ENCODE data around the gene SSPN.

Gene SSPN

DNA sequence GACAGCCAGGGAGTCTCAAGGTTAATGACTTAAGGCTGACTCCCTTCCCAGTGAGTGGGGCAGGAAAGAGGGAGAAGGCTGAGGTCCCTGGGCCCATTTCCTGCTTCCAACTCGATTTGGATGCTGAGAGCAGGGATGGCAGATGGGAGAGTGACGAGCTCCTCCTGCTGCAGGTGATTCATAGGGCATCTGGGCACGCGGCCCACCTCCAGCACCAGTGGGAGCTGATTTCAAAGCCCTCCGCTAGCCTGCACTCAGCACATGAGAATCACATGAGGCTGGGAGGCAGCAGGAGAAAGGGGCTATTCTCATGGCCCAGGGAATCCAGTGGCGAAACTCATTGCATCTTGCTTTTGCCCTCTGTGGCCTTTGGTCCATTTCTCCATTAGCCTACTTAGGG is 90.8 kb downstream of the SSPN start:
- H3K4me1 ChIP-seq (ENCODE audit: control insufficient read depth, insufficient read depth, low read length) = no peaks in the 10 kb centered on the region
- H3K4me3 ChIP-seq (ENCODE audit: low read depth, low read length) = no peak overlapping the region
- H3K9ac ChIP-seq (ENCODE audit: low read length) = no peak overlapping the region

DNA sequence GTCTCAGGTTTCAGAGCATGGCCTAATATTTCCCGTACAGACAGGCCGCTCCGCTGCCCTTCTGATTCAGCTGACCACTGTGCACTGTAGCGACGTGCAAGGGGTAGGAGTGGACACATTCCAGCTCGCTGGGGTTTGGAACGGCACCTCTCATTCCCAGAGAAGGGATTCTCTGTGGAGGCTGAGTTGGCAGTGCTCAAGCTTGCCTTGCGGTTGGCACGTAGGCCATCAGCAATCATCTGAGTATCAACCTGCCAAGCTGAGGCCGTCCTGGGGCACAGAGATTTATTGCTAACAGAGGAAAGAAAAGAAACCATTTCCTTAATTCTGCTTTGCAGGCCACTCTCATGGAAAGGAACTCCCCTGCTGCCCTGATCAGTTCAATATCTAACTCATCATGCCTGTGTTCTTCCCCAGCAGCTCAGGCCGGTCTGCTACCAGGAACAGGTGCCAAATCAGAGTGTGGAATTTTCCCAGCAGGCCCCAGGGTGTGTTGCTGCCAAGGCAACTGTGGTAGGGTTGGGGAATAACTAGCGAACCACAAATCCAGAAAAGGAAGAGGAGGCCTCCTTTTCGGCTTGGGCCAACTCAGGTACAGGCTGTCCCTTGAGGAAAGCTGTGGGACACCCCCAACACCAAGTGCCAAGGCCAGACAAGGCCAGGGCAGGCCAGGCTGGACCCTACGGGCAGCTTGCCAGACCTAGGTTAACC is 92.5 kb downstream of the SSPN start:
- Histone ChIP-seq H3K9me3 (ENCODE audit: control insufficient read depth, insufficient read depth, low read depth, low read length) (no peaks in the 10 kb centered on the region), H3K27ac (ENCODE audit: low read depth, low read length) (no peak overlapping the region), H3K4me3 (ENCODE audit: low read depth, low read length) (no peak overlapping the region), H3K4me1 (ENCODE audit: control insufficient read depth, insufficient read depth, low read length) (no peaks in the 10 kb centered on the region), H3K27me3 (ENCODE audit: control insufficient read depth, insufficient read depth, low read length) (no peaks in the 10 kb centered on the region), H3K9ac (ENCODE audit: low read length) (no peak overlapping the region), H3K36me3 (ENCODE audit: control insufficient read depth, insufficient read depth, low read length) (no peaks in the 10 kb centered on the region)

More for the DNA sequence above, 90.8 kb downstream of the SSPN start:
- Histone ChIP-seq H3K27ac (ENCODE audit: low read depth, low read length) (no peak overlapping the region), H3K36me3 (ENCODE audit: control insufficient read depth, insufficient read depth, low read length) (no peaks in the 10 kb centered on the region), H3K9me3 (ENCODE audit: control insufficient read depth, insufficient read depth, low read depth, low read length) (no peaks in the 10 kb centered on the region), H3K27me3 (ENCODE audit: control insufficient read depth, insufficient read depth, low read length) (no peaks in the 10 kb centered on the region)

DNA sequence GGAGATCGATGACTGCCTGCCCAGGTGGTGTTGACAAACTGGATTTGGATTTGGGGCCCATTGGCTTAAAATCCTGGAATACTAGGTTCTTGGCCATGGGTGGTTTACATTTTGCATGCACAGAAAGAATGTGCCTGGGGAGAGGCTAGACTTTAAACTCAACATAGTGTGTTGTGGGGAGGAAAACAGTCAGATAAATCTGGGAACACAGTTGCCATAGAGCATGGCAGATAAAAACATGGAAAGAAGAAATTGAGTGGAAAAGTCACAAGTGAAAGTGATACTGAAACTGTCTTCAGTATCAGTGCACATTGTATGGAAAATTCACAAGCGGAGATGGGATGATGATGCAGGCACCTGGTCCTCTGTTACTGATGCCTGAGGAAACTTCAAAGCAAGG is 95.2 kb downstream of the SSPN start:
- H3K36me3 ChIP-seq (ENCODE audit: control insufficient read depth, insufficient read depth, low read length) = no peaks in the 10 kb centered on the region
- no peak overlapping the region for H3K27ac ChIP-seq (ENCODE audit: low read depth, low read length)
- no peaks in the 10 kb centered on the region for H3K9me3 ChIP-seq (ENCODE audit: control insufficient read depth, insufficient read depth, low read depth, low read length)
- no peak overlapping the region for H3K9ac ChIP-seq (ENCODE audit: low read length)
- no peaks in the 10 kb centered on the region for H3K4me1 ChIP-seq (ENCODE audit: control insufficient read depth, insufficient read depth, low read length)
- no peaks in the 10 kb centered on the region for H3K27me3 ChIP-seq (ENCODE audit: control insufficient read depth, insufficient read depth, low read length)
- H3K4me3 ChIP-seq (ENCODE audit: low read depth, low read length) = no peak overlapping the region

DNA sequence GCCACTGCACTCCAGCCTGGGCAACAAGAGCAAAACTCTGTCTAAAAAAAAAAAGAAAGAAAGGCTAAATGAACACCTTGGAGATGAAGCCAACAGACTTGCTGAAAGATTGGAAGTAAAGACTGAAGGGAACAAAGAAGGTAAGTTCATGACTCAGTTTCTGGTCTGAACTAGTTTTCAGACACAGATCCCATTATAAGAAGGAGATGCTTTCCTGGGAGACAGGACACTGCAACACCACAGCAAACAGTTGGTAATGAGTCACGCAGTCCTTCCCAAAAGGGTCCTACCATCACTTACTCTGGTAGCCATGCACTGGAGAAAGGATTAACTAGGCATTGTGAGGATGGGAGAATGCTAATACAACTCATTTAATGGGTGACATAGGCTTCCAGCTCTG is 97.2 kb downstream of the SSPN start:
- Histone ChIP-seq H3K9me3 (ENCODE audit: control insufficient read depth, insufficient read depth, low read depth, low read length) (no peaks in the 10 kb centered on the region), H3K4me3 (ENCODE audit: low read depth, low read length) (no peak overlapping the region), H3K36me3 (ENCODE audit: control insufficient read depth, insufficient read depth, low read length) (no peaks in the 10 kb centered on the region), H3K9ac (ENCODE audit: low read length) (no peak overlapping the region), H3K4me1 (ENCODE audit: control insufficient read depth, insufficient read depth, low read length) (no peaks in the 10 kb centered on the region), H3K27me3 (ENCODE audit: control insufficient read depth, insufficient read depth, low read length) (no peaks in the 10 kb centered on the region), H3K27ac (ENCODE audit: low read depth, low read length) (no peak overlapping the region)

DNA sequence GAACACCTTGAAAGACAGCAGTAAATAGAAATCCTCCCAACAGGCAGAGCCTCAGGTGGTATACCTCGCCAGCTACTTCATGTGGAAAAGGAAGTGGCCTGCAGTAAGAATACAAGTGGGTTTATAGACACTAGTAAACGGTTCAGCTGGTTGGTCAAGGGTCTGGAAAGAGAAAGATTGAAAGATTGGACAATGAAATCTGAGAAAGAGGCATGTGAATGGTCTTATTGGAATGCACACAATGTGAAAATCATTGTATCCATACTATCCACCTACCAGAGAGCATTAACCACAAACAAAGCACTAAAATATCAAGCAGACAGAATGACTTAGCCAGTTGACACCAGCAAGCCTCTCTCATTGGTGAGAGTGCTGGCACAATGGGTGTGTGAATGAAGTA is 98.2 kb downstream of the SSPN start:
- Histone ChIP-seq H3K4me3 (ENCODE audit: low read depth, low read length) (no peak overlapping the region), H3K9me3 (ENCODE audit: control insufficient read depth, insufficient read depth, low read depth, low read length) (no peaks in the 10 kb centered on the region), H3K27me3 (ENCODE audit: control insufficient read depth, insufficient read depth, low read length) (no peaks in the 10 kb centered on the region), H3K27ac (ENCODE audit: low read depth, low read length) (no peak overlapping the region), H3K9ac (ENCODE audit: low read length) (no peak overlapping the region), H3K36me3 (ENCODE audit: control insufficient read depth, insufficient read depth, low read length) (no peaks in the 10 kb centered on the region), H3K4me1 (ENCODE audit: control insufficient read depth, insufficient read depth, low read length) (no peaks in the 10 kb centered on the region)

DNA sequence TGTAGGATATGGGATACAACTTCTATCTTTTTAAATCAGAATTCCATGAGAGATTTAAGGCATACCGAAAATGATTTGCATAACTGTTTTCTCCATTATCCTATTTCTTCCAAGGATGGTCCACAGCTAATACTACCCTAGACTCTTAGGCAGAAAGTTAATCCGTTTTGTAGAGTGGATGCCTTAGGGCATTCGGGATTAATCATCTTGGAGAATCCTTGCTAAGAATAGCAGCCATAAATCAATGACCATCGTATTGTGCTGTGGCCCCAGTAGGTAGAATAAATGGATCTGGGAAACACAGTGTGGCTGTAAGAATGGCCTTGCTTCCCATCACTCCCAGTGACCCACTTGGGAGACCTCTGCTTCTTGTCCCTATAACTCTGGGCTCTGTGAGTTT is 99.6 kb downstream of the SSPN start:
- Histone ChIP-seq H3K9ac (ENCODE audit: low read length) (no peak overlapping the region), H3K9me3 (ENCODE audit: control insufficient read depth, insufficient read depth, low read depth, low read length) (no peaks in the 10 kb centered on the region), H3K27me3 (ENCODE audit: control insufficient read depth, insufficient read depth, low read length) (no peaks in the 10 kb centered on the region), H3K36me3 (ENCODE audit: control insufficient read depth, insufficient read depth, low read length) (no peaks in the 10 kb centered on the region), H3K4me1 (ENCODE audit: control insufficient read depth, insufficient read depth, low read length) (no peaks in the 10 kb centered on the region), H3K4me3 (ENCODE audit: low read depth, low read length) (no peak overlapping the region), H3K27ac (ENCODE audit: low read depth, low read length) (no peak overlapping the region)

DNA sequence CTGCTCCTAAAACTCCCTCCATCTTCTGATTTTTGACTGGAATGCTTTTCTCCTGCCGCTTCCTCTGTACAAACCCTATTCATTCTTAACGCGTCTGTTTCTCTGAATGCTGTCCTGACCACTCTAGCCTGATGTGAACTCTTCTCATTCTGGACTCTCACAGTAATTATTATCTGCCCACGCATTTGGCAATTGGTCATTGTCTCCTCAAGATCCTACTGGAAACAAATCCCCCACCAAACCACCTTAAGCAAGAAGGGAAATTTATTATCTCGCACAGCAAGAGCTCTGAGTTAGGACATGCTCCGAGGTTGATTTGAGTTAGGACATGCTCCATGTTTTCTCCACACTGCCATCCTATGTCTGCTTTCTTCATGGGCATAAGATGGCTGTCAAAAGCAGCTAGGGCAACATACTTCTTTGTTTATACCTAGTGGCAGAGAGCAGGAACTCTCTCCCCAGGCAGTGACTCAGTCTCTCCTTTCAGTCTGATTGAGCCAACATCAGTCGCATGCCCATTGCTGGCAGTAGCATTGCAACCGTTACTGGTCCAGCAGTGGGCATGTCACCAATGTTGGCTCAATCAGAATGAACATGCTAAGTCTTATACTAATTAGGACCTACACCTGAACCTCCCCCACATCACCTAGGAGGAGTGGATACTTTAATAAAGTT is 102.2 kb downstream of the SSPN start:
- no peaks in the 10 kb centered on the region for H3K36me3 ChIP-seq (ENCODE audit: control insufficient read depth, insufficient read depth, low read length)
- no peaks in the 10 kb centered on the region for H3K9me3 ChIP-seq (ENCODE audit: control insufficient read depth, insufficient read depth, low read depth, low read length)
- no peak overlapping the region for H3K9ac ChIP-seq (ENCODE audit: low read length)
- H3K27me3 ChIP-seq (ENCODE audit: control insufficient read depth, insufficient read depth, low read length) = no peaks in the 10 kb centered on the region
- H3K27ac ChIP-seq (ENCODE audit: low read depth, low read length) = no peak overlapping the region
- H3K4me1 ChIP-seq (ENCODE audit: control insufficient read depth, insufficient read depth, low read length) = no peaks in the 10 kb centered on the region
- no peak overlapping the region for H3K4me3 ChIP-seq (ENCODE audit: low read depth, low read length)

DNA sequence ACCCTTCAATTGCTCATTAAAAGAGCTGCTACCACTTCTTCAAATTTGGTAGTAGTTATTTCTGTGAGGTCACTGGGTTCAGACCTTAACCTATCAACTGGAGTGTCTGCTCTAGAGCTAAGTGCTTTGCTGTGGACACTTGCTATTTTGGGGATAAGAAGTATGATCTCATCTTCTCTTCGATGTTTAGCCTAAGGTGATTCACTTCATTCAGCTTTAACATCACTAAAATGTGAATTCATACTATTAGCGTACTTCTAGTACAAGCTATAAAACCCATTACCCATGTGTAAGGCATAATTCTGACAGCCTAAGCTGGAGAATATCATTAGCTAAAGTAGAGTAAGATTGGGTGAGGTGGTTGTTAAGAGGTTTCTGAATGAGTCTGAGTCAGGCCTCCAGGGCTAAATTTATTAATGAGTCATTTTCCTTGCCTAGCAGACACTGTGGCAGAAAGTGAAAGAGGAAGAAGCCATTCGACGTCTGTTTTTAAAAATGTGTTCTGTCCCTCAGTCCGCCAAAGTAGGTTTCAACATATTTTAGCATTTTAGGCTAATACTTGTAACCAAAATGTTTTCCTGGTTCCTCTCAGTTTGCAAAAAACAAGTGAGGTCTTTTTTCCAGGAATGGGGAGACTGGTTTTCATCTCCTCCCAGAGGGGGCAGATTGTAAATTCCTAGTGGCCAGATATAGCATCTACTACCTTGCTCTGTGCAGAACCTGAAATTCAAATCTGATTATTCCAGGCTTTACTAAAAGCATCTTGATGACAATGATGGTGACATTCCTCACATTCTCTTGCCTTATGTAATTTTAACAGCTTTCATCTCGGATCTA is 103.6 kb downstream of the SSPN start:
- no peaks in the 10 kb centered on the region for H3K4me1 ChIP-seq (ENCODE audit: control insufficient read depth, insufficient read depth, low read length)
- no peak overlapping the region for H3K27ac ChIP-seq (ENCODE audit: low read depth, low read length)
- H3K9me3 ChIP-seq (ENCODE audit: control insufficient read depth, insufficient read depth, low read depth, low read length) = no peaks in the 10 kb centered on the region
- no peaks in the 10 kb centered on the region for H3K36me3 ChIP-seq (ENCODE audit: control insufficient read depth, insufficient read depth, low read length)
- no peaks in the 10 kb centered on the region for H3K27me3 ChIP-seq (ENCODE audit: control insufficient read depth, insufficient read depth, low read length)
- no peak overlapping the region for H3K9ac ChIP-seq (ENCODE audit: low read length)
- no peak overlapping the region for H3K4me3 ChIP-seq (ENCODE audit: low read depth, low read length)

DNA sequence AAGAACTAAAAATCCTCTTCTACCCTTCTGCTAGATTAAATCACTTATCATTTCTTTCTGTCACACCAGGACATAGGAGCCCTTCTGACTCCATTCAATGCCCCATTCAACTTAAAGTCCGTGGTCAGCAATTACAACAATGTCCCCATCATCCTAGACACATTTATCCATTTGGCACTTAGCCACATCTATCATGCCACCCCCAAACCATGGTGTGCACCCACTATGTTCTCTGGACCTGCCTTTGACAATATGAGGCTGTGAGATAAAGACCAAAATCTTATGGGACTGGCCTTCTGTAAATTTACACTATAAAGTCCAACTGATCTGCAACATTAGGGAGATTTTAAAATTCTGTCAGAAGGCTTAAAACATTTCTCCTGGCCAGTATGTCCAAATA is 104.4 kb downstream of the SSPN start:
- Histone ChIP-seq H3K9me3 (ENCODE audit: control insufficient read depth, insufficient read depth, low read depth, low read length) (no peaks in the 10 kb centered on the region), H3K9ac (ENCODE audit: low read length) (no peak overlapping the region), H3K4me1 (ENCODE audit: control insufficient read depth, insufficient read depth, low read length) (no peaks in the 10 kb centered on the region), H3K27ac (ENCODE audit: low read depth, low read length) (no peak overlapping the region), H3K4me3 (ENCODE audit: low read depth, low read length) (no peak overlapping the region), H3K27me3 (ENCODE audit: control insufficient read depth, insufficient read depth, low read length) (no peaks in the 10 kb centered on the region), H3K36me3 (ENCODE audit: control insufficient read depth, insufficient read depth, low read length) (no peaks in the 10 kb centered on the region)
